Measurements from ENCODE around the gene DNAJC7. TPM values are rescaled to one million over a fixed set of nuclear protein-coding genes. Genes with fewer than 3 reads are reported as not detected.
A peak's percentile ranks its signal among the peaks of the same experiment; 100 is the strongest.

The DNAJC7 gene
- total and polyA plus RNA-seq, 9 of the 15 experiments (the other 6 are each of a cell fraction or from before 2014, with no cell fraction given), result 85.8 to 262 (median 157) TPM

GRCh38 chr17:41967141-41967920, 49.9 kb downstream of the DNAJC7 start:
- no peak for FAIRE-seq
- H2AFZ ChIP-seq (ENCODE audit: low read depth, low read length), result peak overlapping the region; percentile 85
- BruUV-seq (replicated peaks), result no TSS peak
- H3K27ac ChIP-seq (ENCODE audit: extremely low read depth, low read depth, low read length), result peak overlapping the region; percentile 83
- H3K9me3 ChIP-seq (replicated peaks; ENCODE audit: control insufficient read depth, insufficient read depth, low read depth, low read length), result no peaks in the 10 kb centered on the region; the same call in 1 of the 2 replicates
- H3K27me3 ChIP-seq (ENCODE audit: control insufficient read depth in 2 of 2, insufficient read depth in 2 of 2, low read length in 2 of 2), result no peaks in the 10 kb centered on the region
- ChIA-PET CTCF (ENCODE audit: low intra/inter-chr PET ratio) (no interaction called here), POLR2A (interaction anchor here (0.7 to 4.6 kb wide), 10 partner anchors 8 to 493 kb away, joined by 3 to 28 read pairs (median 4); partner anchors contain the start of genes ACLY, GHDC and ODAD4)
- H3K79me2 ChIP-seq (ENCODE audit: control insufficient read depth, insufficient read depth, low read length), result peaks cover 16% of the 10 kb centered on the region
- H3K4me2 ChIP-seq (ENCODE audit: insufficient read depth, low read length), result peak overlapping the region; percentile 96
- H3K36me3 ChIP-seq (ENCODE audit: control insufficient read depth, insufficient read depth, low read length), result peaks cover 34% of the 10 kb centered on the region; the same call in 2 of the 3 replicates
- peak; percentile 24 for ATAC-seq
- intact Hi-C loops (cut with micrococcal nuclease) (loop anchor here (5.0 kb wide), 1 partner anchor 60 kb away; no protein-coding TSS in a partner anchor), in situ Hi-C loops (cut with MboI) (no loop called here)
- H3K4me3 ChIP-seq, result peak overlapping the region; percentile 95
- H4K20me1 ChIP-seq (replicated peaks; ENCODE audit: control insufficient read depth, insufficient read depth, low read length), result no peaks in the 10 kb centered on the region; the same call in 1 of the 2 replicates
- H3K4me1 ChIP-seq (replicated peaks in 1 of 2; ENCODE audit: control insufficient read depth in 2 of 2, insufficient read depth in 2 of 2, low read length in 2 of 2), result peaks cover 10 to 37% of the 10 kb centered on the region in 2 experiments; a peak in 4 of 5 replicates
- H3K9ac ChIP-seq (ENCODE audit: insufficient read depth in 1 of 2, low read depth in 2 of 2, low read length in 2 of 2), result peak overlapping the region; percentile 88 to 93
- WGBS (ENCODE audit: insufficient coverage, low coverage, missing lambda C conversion rate), result 14% methylated on average over 15 of the region's 39 CpGs
- peaks cover 3% of the 10 kb centered on the region for H3K9me1 ChIP-seq (ENCODE audit: control insufficient read depth, insufficient read depth, low read length)
- peak; percentile 46 to 76 (median 60) for DNase-seq (ENCODE audit: extremely low read depth in 1 of 4, low spot score in 3 of 4)
- TF ChIP-seq E2F5 (CRISPR knock-in tag; IDR thresholded peaks at IDR 0.05), result no peak
- TF ChIP-seq SRSF1 (IDR thresholded peaks at IDR 0.05; ENCODE audit: low read depth, low read length), result no peak
- TF ChIP-seq ZBTB17 (CRISPR knock-in tag; IDR thresholded peaks at IDR 0.05), result no peak
- TF ChIP-seq ESRRB (CRISPR knock-in tag; IDR thresholded peaks at IDR 0.05; ENCODE audit: borderline replicate concordance), result no peak
- TF ChIP-seq BRCA1 (IDR thresholded peaks at IDR 0.05), result no peak
- no peak for TF ChIP-seq BRCA1 (CRISPR knock-in tag; IDR thresholded peaks at IDR 0.05)
- TF ChIP-seq HNRNPK (IDR thresholded peaks at IDR 0.05; ENCODE audit: low read depth, low read length, poor library complexity, severe bottlenecking), result no peak
- TF ChIP-seq KLF10 (CRISPR knock-in tag; IDR thresholded peaks at IDR 0.05), result no peak
- no peak for TF ChIP-seq CHD7 (IDR thresholded peaks at IDR 0.05; ENCODE audit: low read depth, low read length)
